ENCODE results near the gene ADGRG2. TPM values are rescaled to one million over a fixed set of nuclear protein-coding genes. Genes with fewer than 3 reads are reported as not detected.

ADGRG2 gene
- total RNA-seq, 1 donor from 2014 or later = not detected

DNA sequence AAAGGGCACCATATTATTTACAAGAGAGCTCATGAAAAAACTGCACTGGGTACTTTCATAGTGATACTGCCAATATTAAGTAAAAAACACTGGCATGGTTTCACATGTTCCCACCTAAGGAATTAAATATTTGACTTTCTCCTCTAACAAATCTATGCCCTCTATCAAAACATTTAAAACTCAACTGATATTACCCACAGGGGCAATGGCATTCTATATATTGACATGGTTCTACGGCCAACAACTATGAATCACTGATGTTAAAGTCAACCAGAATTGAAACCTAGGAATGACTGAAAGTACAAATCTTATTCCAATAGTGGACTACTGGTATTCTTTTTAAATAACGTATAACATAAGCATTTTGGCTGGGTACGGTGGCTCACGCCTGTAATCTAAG is 166.6 kb downstream of the ADGRG2 start:
- DNase-seq (ENCODE audit: extremely low spot score, unreplicated experiment) = no peak
- H3K27me3 Mint-ChIP-seq (ENCODE audit: unreplicated experiment) = no peaks in the 10 kb centered on the region
- no peak overlapping the region for H3K4me3 Mint-ChIP-seq (ENCODE audit: unreplicated experiment)
- H3K9me3 Mint-ChIP-seq (ENCODE audit: unreplicated experiment) = peaks cover 4% of the 10 kb centered on the region
- no peak overlapping the region for H3K27ac Mint-ChIP-seq (ENCODE audit: unreplicated experiment)
- H3K4me1 Mint-ChIP-seq (ENCODE audit: unreplicated experiment) = no peaks in the 10 kb centered on the region
- no peak for TF ChIP-seq CTCF (IDR thresholded peaks at IDR 0.05)
- no peaks in the 10 kb centered on the region for H3K36me3 Mint-ChIP-seq (ENCODE audit: unreplicated experiment)

DNA sequence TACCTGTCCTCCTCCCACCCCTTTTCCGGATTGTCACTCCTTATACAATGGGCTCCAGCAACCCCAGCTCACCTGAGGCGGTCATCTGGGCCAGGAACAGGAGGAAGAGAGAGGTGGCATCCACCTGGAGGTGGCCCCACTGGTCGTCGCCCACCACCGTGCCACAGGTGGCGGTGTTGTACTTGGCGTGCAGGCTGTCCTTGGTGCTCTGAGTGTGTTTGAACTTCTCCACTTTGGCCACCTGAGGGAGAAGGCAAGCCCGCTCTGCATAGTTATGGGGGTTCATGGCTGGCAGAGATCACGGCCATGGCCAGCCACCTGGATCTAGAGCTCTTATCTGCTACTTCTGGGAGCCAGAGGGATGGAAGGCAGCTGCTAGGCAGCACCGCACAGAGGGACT is 171.2 kb downstream of the ADGRG2 start:
- Mint-ChIP-seq H3K27me3 (ENCODE audit: unreplicated experiment) (no peaks in the 10 kb centered on the region), H3K4me1 (ENCODE audit: unreplicated experiment) (peaks cover 5% of the 10 kb centered on the region), H3K36me3 (ENCODE audit: unreplicated experiment) (peaks cover 5% of the 10 kb centered on the region), H3K27ac (ENCODE audit: unreplicated experiment) (no peak overlapping the region), H3K4me3 (ENCODE audit: unreplicated experiment) (no peak overlapping the region), H3K9me3 (ENCODE audit: unreplicated experiment) (peaks cover 5% of the 10 kb centered on the region)
- no peak for DNase-seq (ENCODE audit: extremely low spot score, unreplicated experiment)
- no peak for TF ChIP-seq CTCF (IDR thresholded peaks at IDR 0.05)

- peak; percentile 70 for DNase-seq (ENCODE audit: extremely low spot score, unreplicated experiment)
- Mint-ChIP-seq H3K4me3 (ENCODE audit: unreplicated experiment) (no peak overlapping the region), H3K27ac (ENCODE audit: unreplicated experiment) (no peak overlapping the region), H3K9me3 (ENCODE audit: unreplicated experiment) (peaks cover 5% of the 10 kb centered on the region), H3K4me1 (ENCODE audit: unreplicated experiment) (peaks cover 9% of the 10 kb centered on the region), H3K27me3 (ENCODE audit: unreplicated experiment) (no peaks in the 10 kb centered on the region), H3K36me3 (ENCODE audit: unreplicated experiment) (peaks cover 5% of the 10 kb centered on the region)
- no peak for TF ChIP-seq CTCF (IDR thresholded peaks at IDR 0.05)
These were observed 172.3 kb downstream of the ADGRG2 start for GRCh38 chrX:18949944-18950301.

GRCh38 chrX:18949291-18949943 is 172.9 kb downstream of the ADGRG2 start:
- no peak overlapping the region for H3K27ac Mint-ChIP-seq (ENCODE audit: unreplicated experiment)

DNA sequence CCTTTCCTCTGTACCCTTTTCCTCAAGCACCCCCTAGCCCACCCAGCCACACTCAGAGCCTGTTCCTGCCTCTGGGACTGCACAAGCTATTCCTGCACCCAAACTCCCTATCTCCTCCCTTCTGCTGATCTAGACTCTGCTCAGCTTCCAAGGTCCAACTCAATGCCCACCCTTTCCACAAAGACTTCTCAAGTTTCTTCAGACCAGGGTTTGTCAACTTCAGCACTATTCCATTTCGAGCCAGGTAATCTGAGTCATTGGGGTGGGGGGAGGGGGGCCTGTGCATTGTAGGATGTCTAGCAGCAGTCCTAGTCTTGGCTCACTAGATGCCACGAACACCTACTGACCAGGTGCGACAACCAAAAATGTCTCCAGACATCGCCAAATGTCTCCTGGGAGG is 175.7 kb downstream of the ADGRG2 start:
- Mint-ChIP-seq H3K9me3 (ENCODE audit: unreplicated experiment) (peaks cover 5% of the 10 kb centered on the region), H3K4me1 (ENCODE audit: unreplicated experiment) (peaks cover 21% of the 10 kb centered on the region), H3K4me3 (ENCODE audit: unreplicated experiment) (no peak overlapping the region), H3K27ac (ENCODE audit: unreplicated experiment) (peak overlapping the region; percentile 3), H3K27me3 (ENCODE audit: unreplicated experiment) (no peaks in the 10 kb centered on the region), H3K36me3 (ENCODE audit: unreplicated experiment) (peaks cover 8% of the 10 kb centered on the region)
- TF ChIP-seq CTCF (IDR thresholded peaks at IDR 0.05) = no peak
- no peak for DNase-seq (ENCODE audit: extremely low spot score, unreplicated experiment)

More at GRCh38 chrX:18949291-18949943, 172.9 kb downstream of the ADGRG2 start:
- Mint-ChIP-seq H3K9me3 (ENCODE audit: unreplicated experiment) (peaks cover 5% of the 10 kb centered on the region), H3K27me3 (ENCODE audit: unreplicated experiment) (no peaks in the 10 kb centered on the region), H3K4me3 (ENCODE audit: unreplicated experiment) (no peak overlapping the region), H3K36me3 (ENCODE audit: unreplicated experiment) (peaks cover 5% of the 10 kb centered on the region), H3K4me1 (ENCODE audit: unreplicated experiment) (peaks cover 14% of the 10 kb centered on the region)
- DNase-seq (ENCODE audit: extremely low spot score, unreplicated experiment) = no peak
- no peak for TF ChIP-seq CTCF (IDR thresholded peaks at IDR 0.05)

Measured in osteocyte (in vitro differentiated cells).